ENCODE data around the gene GUCA2A. TPM values are rescaled to one million over a fixed set of nuclear protein-coding genes. Genes with fewer than 3 reads are reported as not detected.

Gene GUCA2A
- total RNA-seq, 8 experiments from 2014 or later: not detected

DNA sequence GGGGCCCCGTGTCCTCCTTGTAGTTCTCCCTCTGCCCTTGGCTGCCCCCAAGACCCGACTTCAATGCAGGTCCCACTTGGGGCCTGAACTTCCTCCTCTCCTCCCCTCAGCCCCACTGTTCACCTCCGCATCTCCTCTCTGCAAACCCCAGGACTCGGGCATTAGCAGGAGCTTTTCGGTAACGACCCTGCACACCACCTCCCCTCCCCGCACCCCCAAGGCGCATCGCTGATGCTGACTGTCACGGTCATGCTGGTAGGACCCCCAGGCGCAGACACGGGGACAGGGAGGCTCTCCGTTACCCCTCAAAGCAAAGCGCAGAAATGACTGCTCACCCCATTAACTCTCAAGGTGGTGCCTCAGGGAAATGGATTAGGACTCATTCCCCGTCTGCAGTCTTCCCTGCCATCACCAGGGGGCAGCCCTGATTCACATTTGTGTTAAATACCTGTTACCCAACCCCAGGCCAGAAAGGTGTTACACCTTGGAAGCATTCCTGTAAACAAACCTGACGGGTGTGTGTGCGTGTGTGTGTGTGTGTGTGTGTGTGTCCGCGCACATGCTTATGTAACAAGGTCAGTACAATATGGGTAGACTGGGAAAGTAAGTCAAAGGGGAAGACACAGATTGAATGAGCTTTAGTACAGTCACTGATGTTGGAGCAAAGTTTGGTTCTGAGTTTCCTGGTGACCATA lies 17.8 kb downstream of the GUCA2A start:
- ATAC-seq (replicated peaks in 6 of 8): peak; percentile 35 to 88 (median 56)
- Histone ChIP-seq H3K4me3 (no peak overlapping the region), H3K27ac (no peak overlapping the region), H3K4me1 (replicated peaks in 1 of 2) (no peaks in the 10 kb centered on the region)
- WGBS, 10 experiments: 32 to 63% (median 47%) methylated on average over 2 to 8 of the region's 19 CpGs; no CpG with 5 or more reads in 6 of the 10 experiments
- in situ Hi-C loops (cut with MboI; ENCODE audit: low pct_unique_long_range_greater_than_20kb in 2 of 9, low sequenced_read_pairs in 9 of 9, unreplicated experiment in 9 of 9): loop anchor here in 2 of 9 experiments (25.0 kb wide), 2 partner anchors 559 to 584 kb away; no protein-coding TSS in a partner anchor

DNA sequence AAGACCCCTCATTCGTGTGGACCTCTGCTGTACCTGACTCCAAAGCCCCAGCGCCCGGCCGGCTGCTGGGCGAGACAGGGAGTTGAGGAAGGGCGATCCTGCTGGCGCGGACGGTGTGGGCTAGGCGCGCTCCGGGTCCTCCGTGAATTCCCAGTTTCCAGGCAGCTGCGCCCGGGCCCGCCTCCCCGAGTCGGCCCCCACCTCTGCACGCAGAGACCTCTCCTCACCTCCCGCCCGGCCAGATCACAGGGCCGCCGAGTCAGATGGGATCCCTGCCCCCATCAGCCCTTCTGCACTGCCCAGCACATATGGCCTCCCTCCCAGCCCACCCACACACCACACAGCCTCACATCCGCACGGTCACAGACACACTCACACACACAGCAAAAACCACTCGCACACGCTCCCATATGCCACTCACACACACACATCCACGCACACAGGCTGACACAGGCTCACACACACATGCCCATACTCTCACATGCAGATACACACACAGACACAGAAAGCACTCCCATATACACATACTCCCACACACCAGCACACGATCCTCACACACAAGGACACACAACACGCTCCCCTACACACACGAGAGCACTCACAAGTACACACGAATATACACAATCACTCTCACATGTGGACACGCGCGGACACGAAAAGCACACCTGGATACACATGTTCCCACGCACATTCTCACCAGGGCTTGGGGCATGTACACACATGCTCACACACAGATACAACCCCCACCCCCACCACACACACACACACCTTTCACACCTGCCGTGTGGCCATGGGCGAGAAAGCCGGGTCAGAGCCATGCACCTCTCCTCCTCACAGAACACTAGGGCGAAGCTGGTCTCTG lies 18.6 kb downstream of the GUCA2A start:
- peak in 6 of 8 experiments; percentile 11 to 64 (median 23) for ATAC-seq (replicated peaks in 6 of 8)
- in situ Hi-C loops (cut with MboI; ENCODE audit: low pct_unique_long_range_greater_than_20kb in 2 of 9, low sequenced_read_pairs in 9 of 9, unreplicated experiment in 9 of 9): loop anchor here in 2 of 9 experiments (25.0 kb wide), 2 partner anchors 559 to 584 kb away; no protein-coding TSS in a partner anchor

DNA sequence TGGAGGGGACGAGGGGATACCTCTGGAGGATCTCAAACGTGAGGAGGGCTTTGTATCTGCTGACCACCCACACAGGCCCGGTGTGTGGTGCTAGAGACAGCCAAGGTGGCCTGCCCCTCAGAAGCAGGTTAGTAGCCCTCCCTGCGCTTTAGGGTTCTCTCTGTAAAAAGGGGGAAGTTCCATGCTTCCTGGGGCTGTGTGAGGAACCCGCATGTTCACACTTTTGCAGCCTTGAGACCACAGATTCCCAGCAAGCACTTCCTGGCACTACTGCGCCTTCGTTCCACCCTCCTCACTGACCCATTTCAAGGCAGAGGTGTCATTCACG lies 19.2 kb downstream of the GUCA2A start:
- Histone ChIP-seq H3K27ac (no peak overlapping the region), H3K4me1 (replicated peaks in 1 of 2) (no peaks in the 10 kb centered on the region), H3K4me3 (no peak overlapping the region)
- in situ Hi-C loops (cut with MboI; ENCODE audit: low pct_unique_long_range_greater_than_20kb in 2 of 9, low sequenced_read_pairs in 9 of 9, unreplicated experiment in 9 of 9): loop anchor here in 2 of 9 experiments (25.0 kb wide), 2 partner anchors 558 to 583 kb away; no protein-coding TSS in a partner anchor
- ATAC-seq (replicated peaks in 6 of 8): no peak
- WGBS, 10 experiments: 54 to 94% (median 80%) methylated on average over 1 to 5 of the region's 8 CpGs; no CpG with 5 or more reads in 5 of the 10 experiments

More for the DNA sequence above, 18.6 kb downstream of the GUCA2A start:
- Histone ChIP-seq H3K27ac (no peak overlapping the region), H3K4me1 (replicated peaks in 1 of 2) (no peaks in the 10 kb centered on the region), H3K4me3 (no peak overlapping the region)
- WGBS, 10 experiments: 17 to 100% (median 91%) methylated on average over 1 to 12 of the region's 41 CpGs; no CpG with 5 or more reads in 4 of the 10 experiments

DNA sequence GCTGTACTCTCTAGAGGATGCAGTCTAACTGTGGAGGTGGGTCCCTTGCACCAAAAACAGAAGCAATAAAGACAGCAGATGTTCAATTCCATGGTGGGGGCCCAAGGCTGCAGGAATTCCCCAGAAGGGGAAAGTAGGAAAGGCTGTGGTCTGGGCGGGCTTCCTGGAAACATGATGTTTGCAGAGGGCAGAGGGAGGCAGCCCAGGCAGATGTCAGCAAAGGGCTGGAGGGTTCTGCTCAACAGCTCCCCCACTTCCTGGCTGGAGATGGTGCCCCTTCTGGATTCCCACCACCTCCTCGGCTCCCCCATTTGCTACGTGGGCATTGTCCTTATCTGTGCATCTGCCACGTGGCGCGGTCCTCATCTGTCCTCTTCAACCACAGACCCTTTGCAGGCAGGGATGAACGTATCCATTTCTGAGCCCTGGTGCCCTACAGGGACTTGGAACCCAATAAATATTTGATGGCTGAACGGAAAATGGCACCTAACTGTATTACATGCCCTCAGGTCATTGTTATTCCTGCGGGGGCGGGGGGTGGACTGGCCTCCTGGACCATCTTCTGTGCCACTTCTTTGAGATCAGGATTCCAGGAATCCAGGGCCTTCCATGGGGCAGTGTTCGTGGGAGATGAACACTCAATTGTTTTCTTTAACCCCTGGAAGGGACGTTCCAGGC lies 19.7 kb downstream of the GUCA2A start:
- ATAC-seq (replicated peaks in 6 of 8): peak in 1 of 8 experiments; percentile 47
- WGBS, 10 experiments: 0 to 100% (median 74%) methylated on average over 1 to 7 of the region's 12 CpGs; no CpG with 5 or more reads in 3 of the 10 experiments
- in situ Hi-C loops (cut with MboI; ENCODE audit: low pct_unique_long_range_greater_than_20kb in 2 of 9, low sequenced_read_pairs in 9 of 9, unreplicated experiment in 9 of 9): loop anchor here in 2 of 9 experiments (25.0 kb wide), 2 partner anchors 558 to 583 kb away; no protein-coding TSS in a partner anchor
- H3K27ac ChIP-seq: no peak overlapping the region
- H3K4me3 ChIP-seq: no peak overlapping the region
- no peaks in the 10 kb centered on the region for H3K4me1 ChIP-seq (replicated peaks in 1 of 2)

DNA sequence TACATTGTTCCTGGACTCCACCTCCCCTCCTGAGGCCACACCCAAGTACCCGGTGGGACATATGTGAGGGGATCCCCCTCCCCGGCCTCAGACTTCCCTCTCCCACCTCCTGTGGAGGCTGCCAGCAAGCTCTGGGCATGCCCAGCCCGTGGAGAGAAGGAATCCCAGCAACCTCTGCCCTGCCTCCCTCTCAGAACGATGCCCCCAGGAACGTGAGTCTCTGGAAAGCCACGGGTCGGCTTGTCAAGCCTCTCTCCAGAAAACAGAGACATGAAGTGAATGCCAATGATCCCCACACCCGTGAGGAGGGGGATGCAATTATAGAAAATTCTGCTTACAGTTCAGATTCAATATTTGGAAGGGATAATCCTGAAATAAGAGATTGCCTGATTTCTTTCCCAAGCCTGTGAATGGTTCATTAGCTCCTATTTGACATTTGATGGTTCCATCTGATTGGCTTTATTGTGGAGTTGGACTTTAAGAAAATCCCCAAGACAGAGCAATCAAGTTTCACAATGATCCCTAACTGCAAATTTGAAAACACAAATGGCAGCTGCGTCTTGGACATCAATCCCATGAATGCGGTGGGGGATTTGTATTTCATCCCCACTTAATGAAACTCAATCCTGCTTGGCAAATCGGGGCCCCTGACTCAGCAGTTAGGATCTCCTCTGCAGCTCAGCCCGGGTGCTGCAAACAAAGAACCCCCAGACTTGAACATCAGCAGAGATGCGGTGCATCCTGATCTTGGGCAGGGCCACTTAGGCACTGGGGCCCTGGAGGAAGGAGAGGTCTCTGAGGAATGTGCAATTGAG lies 20.4 kb downstream of the GUCA2A start:
- in situ Hi-C loops (cut with MboI; ENCODE audit: low pct_unique_long_range_greater_than_20kb in 2 of 9, low sequenced_read_pairs in 9 of 9, unreplicated experiment in 9 of 9): loop anchor here in 2 of 9 experiments (25.0 kb wide), 2 partner anchors 557 to 582 kb away; no protein-coding TSS in a partner anchor
- WGBS, 10 experiments: 0 to 88% (median 58%) methylated on average over 2 to 11 of the region's 13 CpGs; no CpG with 5 or more reads in 1 of the 10 experiments
- H3K27ac ChIP-seq: no peak overlapping the region
- ATAC-seq (replicated peaks in 6 of 8): peak in 2 of 8 experiments; percentile 11 to 21
- no peak overlapping the region for H3K4me3 ChIP-seq
- H3K4me1 ChIP-seq (replicated peaks in 1 of 2): no peaks in the 10 kb centered on the region

DNA sequence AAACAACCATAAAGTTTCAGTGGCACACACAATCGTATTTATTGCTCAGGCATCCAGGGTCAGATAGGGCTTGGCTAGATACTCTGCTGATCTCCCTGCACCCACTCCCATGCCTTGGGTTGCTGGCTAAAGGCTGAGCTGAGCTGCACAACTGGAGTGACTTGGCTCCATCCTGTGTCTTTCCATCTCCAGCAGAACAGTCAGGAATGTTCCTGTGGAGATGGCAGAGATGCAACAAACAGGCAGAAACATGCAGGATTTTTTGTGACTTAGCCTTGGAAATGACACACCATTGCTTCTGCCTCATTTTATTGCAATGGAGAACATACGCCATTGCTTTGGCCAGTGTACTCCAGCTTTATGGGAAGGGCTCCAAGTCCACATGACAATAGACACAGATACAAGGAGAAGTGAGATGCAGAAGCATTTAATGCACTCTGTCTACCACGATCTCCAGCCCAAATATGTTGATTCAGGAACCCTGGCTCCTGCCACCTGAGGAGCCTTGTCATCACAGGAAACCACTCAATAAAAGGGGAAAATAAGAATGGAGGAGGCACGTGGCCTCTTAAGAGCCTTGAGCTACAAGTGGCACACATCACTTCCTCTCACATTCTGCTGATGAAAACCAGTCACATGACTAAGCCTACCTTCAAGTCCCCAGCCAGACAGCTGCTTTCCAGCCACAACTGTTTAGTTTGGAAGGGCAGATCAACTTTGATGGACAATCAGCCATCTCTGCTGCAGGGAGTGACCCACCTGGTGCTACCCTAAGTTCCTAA lies 21.5 kb downstream of the GUCA2A start:
- no peaks in the 10 kb centered on the region for H3K4me1 ChIP-seq (replicated peaks in 1 of 2)
- WGBS, 10 experiments: 0 to 93% (median 59%) methylated on average over 1 to 4 of the region's 4 CpGs; no CpG with 5 or more reads in 1 of the 10 experiments
- in situ Hi-C loops (cut with MboI; ENCODE audit: low pct_unique_long_range_greater_than_20kb in 2 of 9, low sequenced_read_pairs in 9 of 9, unreplicated experiment in 9 of 9): loop anchor here in 2 of 9 experiments (25.0 kb wide), 2 partner anchors 556 to 581 kb away; no protein-coding TSS in a partner anchor
- ATAC-seq (replicated peaks in 6 of 8): peak in 3 of 8 experiments; percentile 3 to 49 (median 26)
- H3K4me3 ChIP-seq: no peak overlapping the region
- no peak overlapping the region for H3K27ac ChIP-seq

DNA sequence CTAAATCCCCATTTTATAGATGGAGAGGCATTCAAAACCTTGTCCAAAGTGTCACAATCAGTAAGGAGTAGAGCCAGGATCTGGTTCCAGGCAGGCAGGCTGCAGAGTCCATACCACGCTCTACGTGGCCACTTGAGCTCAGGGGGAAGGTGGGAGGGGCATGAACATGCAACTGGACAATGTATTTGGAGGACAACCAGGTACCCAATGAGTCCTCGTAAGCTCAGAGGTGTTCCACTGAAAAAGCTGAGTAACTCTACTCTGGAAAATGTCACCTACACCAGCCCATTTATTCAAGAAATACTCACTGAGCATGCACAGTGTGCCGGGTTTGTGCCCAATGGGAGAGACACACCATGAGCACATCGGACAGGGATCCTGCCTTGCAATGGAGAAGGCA lies 22.6 kb downstream of the GUCA2A start:
- ATAC-seq (replicated peaks in 6 of 8): no peak
- in situ Hi-C loops (cut with MboI; ENCODE audit: low pct_unique_long_range_greater_than_20kb in 2 of 9, low sequenced_read_pairs in 9 of 9, unreplicated experiment in 9 of 9): loop anchor here in 2 of 9 experiments (25.0 kb wide), 2 partner anchors 555 to 580 kb away; no protein-coding TSS in a partner anchor
- Histone ChIP-seq H3K27ac (no peak overlapping the region), H3K4me3 (no peak overlapping the region), H3K4me1 (replicated peaks in 1 of 2) (peaks cover 0 to 6% of the 10 kb centered on the region in 2 donors)
- 17 to 100% (median 89%) methylated on average over 1 to 5 of the region's 5 CpGs; no CpG with 5 or more reads in 3 of the 10 experiments for WGBS, 10 experiments

DNA sequence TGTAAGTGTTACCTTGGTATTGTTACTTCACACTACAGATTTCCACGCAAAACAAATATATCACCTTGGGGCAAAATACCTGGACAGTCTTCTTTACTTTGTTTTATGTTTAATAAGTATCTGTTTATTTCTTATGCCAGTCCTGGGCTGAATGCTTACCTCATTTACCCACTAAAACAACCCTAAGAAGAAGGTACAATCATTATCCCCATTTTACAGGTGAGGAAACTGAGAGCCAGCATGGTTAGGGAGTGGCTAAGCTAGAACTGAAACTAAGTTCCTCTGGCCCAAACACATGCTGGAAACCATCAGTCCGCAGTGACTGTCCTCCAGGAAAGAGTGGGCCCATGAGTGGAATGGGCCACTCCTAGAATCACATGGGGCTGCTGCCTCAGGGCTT lies 24.4 kb downstream of the GUCA2A start:
- in situ Hi-C loops (cut with MboI; ENCODE audit: low pct_unique_long_range_greater_than_20kb in 2 of 9, low sequenced_read_pairs in 9 of 9, unreplicated experiment in 9 of 9): loop anchor here in 2 of 9 experiments (25.0 kb wide), 2 partner anchors 553 to 578 kb away; no protein-coding TSS in a partner anchor
- no peak for ATAC-seq (replicated peaks in 6 of 8)
- 40 to 100% (median 96%) methylated on average over 1 to 2 of the region's 2 CpGs; no CpG with 5 or more reads in 3 of the 10 experiments for WGBS, 10 experiments

DNA sequence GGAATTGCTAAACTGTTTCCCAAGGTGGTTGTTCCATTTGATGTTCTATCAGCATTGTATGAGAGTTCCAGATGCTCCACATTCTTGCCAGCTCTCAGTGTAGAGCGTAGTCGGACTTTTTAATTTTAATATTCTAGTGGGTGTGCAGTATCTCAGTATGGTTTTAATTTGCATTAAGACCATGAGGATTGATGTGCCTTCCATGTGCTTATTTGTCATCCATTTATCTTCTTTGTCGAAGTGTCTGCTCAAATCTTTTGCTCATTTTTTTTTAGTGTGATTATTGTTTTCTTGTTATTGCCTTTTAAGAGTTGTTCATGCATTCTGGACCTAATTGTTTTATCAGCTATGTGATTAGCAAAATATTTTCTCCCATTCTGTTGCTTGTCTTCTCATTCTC lies 25.1 kb downstream of the GUCA2A start:
- in situ Hi-C loops (cut with MboI; ENCODE audit: low pct_unique_long_range_greater_than_20kb in 2 of 9, low sequenced_read_pairs in 9 of 9, unreplicated experiment in 9 of 9): loop anchor here in 2 of 9 experiments (25.0 kb wide), 2 partner anchors 552 to 577 kb away; no protein-coding TSS in a partner anchor
- Histone ChIP-seq H3K4me1 (replicated peaks in 1 of 2) (peaks cover 0 to 6% of the 10 kb centered on the region in 2 donors), H3K4me3 (no peak overlapping the region), H3K27ac (no peak overlapping the region)
- peak in 2 of 8 experiments; percentile 22 to 35 for ATAC-seq (replicated peaks in 6 of 8)
- 4 to 97% (median 87%) methylated on average over 2 to 3 of the region's 3 CpGs; no CpG with 5 or more reads in 1 of the 10 experiments for WGBS, 10 experiments

More for the DNA sequence above, 24.4 kb downstream of the GUCA2A start:
- Histone ChIP-seq H3K27ac (no peak overlapping the region), H3K4me3 (no peak overlapping the region), H3K4me1 (replicated peaks in 1 of 2) (peaks cover 0 to 6% of the 10 kb centered on the region in 2 donors)

DNA sequence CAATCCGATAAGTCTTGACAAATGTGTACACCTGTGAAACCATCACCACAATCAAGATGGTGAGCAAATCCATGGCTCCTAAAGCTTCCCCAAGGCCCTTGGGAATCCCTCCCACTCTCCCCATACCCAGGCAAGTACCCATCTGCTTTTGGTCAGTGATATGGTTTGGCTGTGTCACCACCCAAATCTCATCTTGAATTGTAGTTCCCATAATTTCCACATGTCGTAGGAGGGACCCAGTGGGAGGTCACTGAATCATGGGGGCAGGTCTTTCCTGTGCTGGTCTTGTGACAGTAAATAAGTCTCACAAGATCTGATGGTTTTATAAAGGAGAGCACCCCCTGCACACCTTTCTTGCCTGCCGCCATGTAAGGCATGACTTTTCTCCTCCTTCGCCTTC lies 26.0 kb downstream of the GUCA2A start:
- in situ Hi-C loops (cut with MboI; ENCODE audit: low pct_unique_long_range_greater_than_20kb in 2 of 9, low sequenced_read_pairs in 9 of 9, unreplicated experiment in 9 of 9): loop anchor here in 2 of 9 experiments (25.0 kb wide), 2 partner anchors 551 to 576 kb away; no protein-coding TSS in a partner anchor
- ATAC-seq (replicated peaks in 6 of 8): no peak
- Histone ChIP-seq H3K4me1 (replicated peaks in 1 of 2) (peaks cover 0 to 6% of the 10 kb centered on the region in 2 donors), H3K27ac (no peak overlapping the region), H3K4me3 (no peak overlapping the region)
- 40 to 100% (median 83%) methylated on average over 1 to 4 of the region's 4 CpGs; no CpG with 5 or more reads in 1 of the 10 experiments for WGBS, 10 experiments

DNA sequence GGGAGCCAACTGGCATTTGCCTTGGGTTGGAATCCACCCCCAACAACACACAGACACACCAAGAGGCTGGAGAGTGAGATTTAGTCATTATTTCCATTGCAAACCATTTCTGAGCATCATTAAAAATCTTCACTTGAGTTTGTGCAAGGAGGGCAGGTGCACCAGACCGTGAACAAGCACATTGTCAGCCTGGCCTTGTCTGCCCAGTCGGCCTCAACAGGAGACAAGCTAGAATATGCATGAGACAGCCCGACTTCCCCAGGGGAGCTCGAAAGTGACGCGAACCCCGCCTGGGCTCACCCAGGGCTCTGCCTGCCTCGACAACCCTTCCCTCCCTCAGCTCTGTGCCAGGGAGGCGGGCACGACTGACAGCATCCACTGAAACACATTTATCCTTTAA lies 26.8 kb downstream of the GUCA2A start:
- Histone ChIP-seq H3K4me1 (replicated peaks in 1 of 2) (peaks cover 0 to 6% of the 10 kb centered on the region in 2 donors), H3K4me3 (no peak overlapping the region), H3K27ac (no peak overlapping the region)
- 22 to 73% (median 40%) methylated on average over 2 to 10 of the region's 10 CpGs; no CpG with 5 or more reads in 6 of the 10 experiments for WGBS, 10 experiments
- peak in 4 of 8 experiments; percentile 18 to 98 (median 94) for ATAC-seq (replicated peaks in 6 of 8)
- in situ Hi-C loops (cut with MboI; ENCODE audit: low pct_unique_long_range_greater_than_20kb in 2 of 9, low sequenced_read_pairs in 9 of 9, unreplicated experiment in 9 of 9): loop anchor here in 2 of 9 experiments (25.0 kb wide), 2 partner anchors 550 to 575 kb away; no protein-coding TSS in a partner anchor
